HCT116 (cell line): Measurements from ENCODE around the gene ALLC. TPM values are rescaled to one million over a fixed set of nuclear protein-coding genes. Genes with fewer than 3 reads are reported as not detected.

Experiments used
- ATAC-seq: fragments of 200-7000 bp; cut with Tn5 transposase; 2 replicates; pipeline ENCODE4 v1.9.1; 2020; ENCODE audit warnings: mild to moderate bottlenecking, moderate library complexity
- BruUV-seq: library from RNA; stranded (reverse); fragments of 400-500 nt; replicated peaks from 2 replicates; lab custom pipeline; 2021; lab: Mats Ljungman, UMichigan
- CTCF ChIA-PET: fragments of 300-600 bp; sonication (Branson Sonifier 250); formaldehyde crosslinking; loops from one replicate; lab custom pipeline; 2021; ENCODE audit warnings: antibody characterized with exemption; lab: Charles Lee
- POLR2A ChIA-PET: fragments of 300-600, 350-600 bp; sonication (Branson Sonifier 250); formaldehyde crosslinking; loops from one replicate; lab custom pipeline; 2021; ENCODE audit warnings: antibody characterized with exemption; lab: Charles Lee
- RAD21 ChIA-PET, 2 experiments: fragments of 300-600 bp; sonication (Branson Sonifier 250); formaldehyde crosslinking; loops; one replicate each; lab custom pipeline; 2023; ENCODE audit warnings: low total read pairs in 2 of 2; ENCODE audit not compliant: uncharacterized antibody in 2 of 2, unreplicated experiment in 2 of 2, low non-redundant PET in 1 of 2; lab: Charles Lee
- DNase-seq: peaks from one replicate; pipeline ENCODE4 v3.0.0-alpha.2; 2010; ENCODE audit warnings: low read depth, low spot score
- H2AFZ ChIP-seq: fragments of 200-600 bp; shearing (Covaris generic), sonication (generic); 2 replicates; pipeline ENCODE4 v1.6.1; 2017; ENCODE audit warnings: low read depth, mixed run types, mixed read lengths, antibody characterized with exemption, low read length; ENCODE audit not compliant: poor library complexity, severe bottlenecking
- H3K27ac ChIP-seq: 2 replicates; pipeline ENCODE4 v1.5.1; 2012; ENCODE audit warnings: low read depth, low read length
- H3K27me3 ChIP-seq: fragments of 200-600 bp; sonication (generic); 2 replicates; pipeline ENCODE4 v1.6.1; 2016; ENCODE audit warnings: mixed run types, low read length, mixed read lengths; ENCODE audit not compliant: insufficient read depth
- H3K36me3 ChIP-seq, 2 experiments: fragments of 200-500 bp in 1 of 2; fragments of 200-600 bp in 1 of 2; sonication (Bioruptor generic) in 1 of 2; sonication (generic) in 1 of 2; 2 replicates each; pipeline versions ENCODE4 v1.5.1 to v1.6.1; 2014 to 2016; ENCODE audit warnings: low read length in 2 of 2, inconsistent platforms in 1 of 2, mixed read lengths in 1 of 2, mixed run types in 1 of 2; ENCODE audit not compliant: insufficient read depth in 2 of 2, control insufficient read depth in 1 of 2
- H3K4me1 ChIP-seq, 2 experiments: fragments of 200-600 bp in 1 of 2; sonication (generic) in 1 of 2; 2 replicates each; pipeline versions ENCODE4 v1.5.1 to v1.6.1; 2012 to 2017; ENCODE audit warnings: low read length in 2 of 2, inconsistent platforms in 1 of 2, mild to moderate bottlenecking in 1 of 2, mixed read lengths in 1 of 2, mixed run types in 1 of 2, moderate library complexity in 1 of 2; ENCODE audit not compliant: insufficient read depth in 2 of 2, control insufficient read depth in 1 of 2
- H3K4me2 ChIP-seq: fragments of 200-600 bp; sonication (generic); 2 replicates; pipeline ENCODE4 v1.6.1; 2017; ENCODE audit warnings: mixed run types, low read length, mixed read lengths
- H3K4me3 ChIP-seq, 2 experiments: fragments of 200-600 bp in 1 of 2; sonication (generic) in 1 of 2; replicated peaks in 1 of 2; 2 replicates each; pipeline ENCODE4 v1.5.1; 2011 to 2016; ENCODE audit warnings: low read length in 2 of 2, control low read depth in 1 of 2, low read depth in 1 of 2, mild to moderate bottlenecking in 1 of 2, mixed read lengths in 1 of 2, mixed run types in 1 of 2
- H3K79me2 ChIP-seq: fragments of 200-600 bp; sonication (generic); 2 replicates; pipeline ENCODE4 v1.6.1; 2017; ENCODE audit warnings: mild to moderate bottlenecking, mixed run types, low read length, moderate library complexity, mixed read lengths; ENCODE audit not compliant: insufficient read depth
- H3K9ac ChIP-seq: fragments of 200-600 bp; sonication (generic); 2 replicates; pipeline ENCODE4 v1.6.1; 2016; ENCODE audit warnings: low read length, mixed read lengths
- H3K9me2 ChIP-seq: fragments of 200-600 bp; sonication (generic), shearing (Covaris generic); 2 replicates; pipeline ENCODE4 v1.6.1; 2017; ENCODE audit warnings: mixed run types, mild to moderate bottlenecking, moderate library complexity; ENCODE audit not compliant: insufficient read depth
- H3K9me3 ChIP-seq, 2 experiments: fragments of 200-500 bp in 1 of 2; fragments of 200-600 bp in 1 of 2; sonication (Bioruptor generic) in 1 of 2; sonication (generic) in 1 of 2; 2 replicates each; pipeline ENCODE4 v1.6.1; 2014 to 2017; ENCODE audit warnings: low read length in 2 of 2, mixed read lengths in 2 of 2, inconsistent platforms in 1 of 2, low read depth in 1 of 2, mild to moderate bottlenecking in 1 of 2, mixed run types in 1 of 2, moderate library complexity in 1 of 2; ENCODE audit not compliant: control insufficient read depth in 1 of 2, insufficient read depth in 1 of 2
- H4K20me1 ChIP-seq: fragments of 200-600 bp; sonication (generic), shearing (Covaris generic); 2 replicates; pipeline ENCODE4 v1.6.1; 2017; ENCODE audit warnings: mixed run types, mild to moderate bottlenecking, moderate library complexity; ENCODE audit not compliant: insufficient read depth
- ATF3 ChIP-seq: IDR thresholded peaks from 2 replicates; pipeline ENCODE4 v1.6.1; 2012
- CBX3 ChIP-seq: IDR thresholded peaks from 2 replicates; pipeline ENCODE4 v1.6.1; 2012; ENCODE audit warnings: low read depth
- CEBPB ChIP-seq: IDR thresholded peaks from 2 replicates; pipeline ENCODE4 v1.6.1; 2012; ENCODE audit warnings: low read depth
- EGR1 ChIP-seq: IDR thresholded peaks from 2 replicates; pipeline ENCODE4 v1.6.1; 2012; ENCODE audit warnings: low read depth
- EZH2 ChIP-seq: fragments of 200-600 bp; sonication (generic); IDR thresholded peaks from 2 replicates; pipeline ENCODE4 v1.6.1; 2017; ENCODE audit warnings: antibody characterized with exemption, mixed run types
- EZH2phosphoT487 ChIP-seq: fragments of 200-600 bp; IDR thresholded peaks from 2 replicates; pipeline ENCODE4 v1.6.1; 2018; ENCODE audit warnings: antibody characterized with exemption, borderline replicate concordance
- FOSL1 ChIP-seq: IDR thresholded peaks from 2 replicates; pipeline ENCODE4 v1.6.1; 2012; ENCODE audit warnings: low read depth
- POLR2A ChIP-seq: IDR thresholded peaks from 2 replicates; pipeline ENCODE4 v1.7.0; 2011; ENCODE audit warnings: borderline replicate concordance; ENCODE audit not compliant: insufficient read depth, insufficient read length; ENCODE audit errors: extremely low read depth
- POLR2AphosphoS5 ChIP-seq: IDR thresholded peaks from 2 replicates; pipeline ENCODE4 v1.6.1; 2011; ENCODE audit warnings: mild to moderate bottlenecking, low read depth, low read length, moderate library complexity
- RAD21 ChIP-seq: IDR thresholded peaks from 2 replicates; pipeline ENCODE4 v1.6.1; 2012; ENCODE audit warnings: low read depth, mild to moderate bottlenecking
- SP1 ChIP-seq: IDR thresholded peaks from 2 replicates; pipeline ENCODE4 v1.6.1; 2012; ENCODE audit warnings: low read depth
- SRF ChIP-seq: IDR thresholded peaks from 2 replicates; pipeline ENCODE4 v1.6.1; 2012; ENCODE audit warnings: low read depth
- TCF7L2 ChIP-seq: IDR thresholded peaks from 2 replicates; pipeline ENCODE4 v1.7.0; 2011; ENCODE audit warnings: borderline replicate concordance, inconsistent platforms; ENCODE audit not compliant: insufficient read depth, insufficient read length; ENCODE audit errors: extremely low read depth
- YY1 ChIP-seq: IDR thresholded peaks from 2 replicates; pipeline ENCODE4 v1.6.1; 2011; ENCODE audit warnings: low read length, low read depth, moderate library complexity, mild to moderate bottlenecking; ENCODE audit not compliant: insufficient replicate concordance; ENCODE audit errors: extremely low read depth
- ZBTB33 ChIP-seq: IDR thresholded peaks from 2 replicates; pipeline ENCODE4 v1.6.1; 2011; ENCODE audit warnings: mild to moderate bottlenecking, low read length, moderate library complexity; ENCODE audit not compliant: insufficient replicate concordance; ENCODE audit errors: extremely low read depth
- intact Hi-C: fragments of 100-400 bp; cut with micrococcal nuclease; formaldehyde crosslinking; loops from 2 replicates; pipeline ENCODE4 v1.10.0; 2022
- total RNA-seq: library from RNA; stranded (reverse); gene quantifications from one replicate; pipeline ENCODE4 v1.2.1, GENCODE V29; 2021; ENCODE audit not compliant: unreplicated experiment
- TF ChIP-seq, protein P1 (sequence below): IDR thresholded peaks from 2 replicates; pipeline ENCODE4 v1.6.1; 2012; ENCODE audit warnings: low read depth
- TF ChIP-seq, protein P2 (sequence below), 3 experiments: fragments of 200-600 bp in 1 of 3; sonication (generic) in 1 of 3; IDR thresholded peaks in 2 of 3; conservative IDR thresholded peaks in 1 of 3; 2 replicates each; pipeline ENCODE4 v1.5.1; 2012 to 2017; ENCODE audit warnings: low read depth in 2 of 3, low read length in 2 of 3, antibody characterized with exemption in 1 of 3, borderline replicate concordance in 1 of 3, control low read depth in 1 of 3, mild to moderate bottlenecking in 1 of 3, mixed read lengths in 1 of 3, mixed run types in 1 of 3, moderate library complexity in 1 of 3; ENCODE audit not compliant: insufficient read depth in 1 of 3
- TF ChIP-seq, protein P3 (sequence below): IDR thresholded peaks from 2 replicates; pipeline ENCODE4 v1.6.1; 2012

The ALLC gene
- total RNA-seq, 1 experiment from 2014 or later, result not detected

GRCh38 chr2:3672861-3673678 is 15.1 kb downstream of the ALLC start:
- TF ChIP-seq EGR1, result no peak
- TF ChIP-seq SRF, result no peak
- TF ChIP-seq SP1, result no peak
- no peak for TF ChIP-seq ATF3
- TF ChIP-seq, protein P1, sequence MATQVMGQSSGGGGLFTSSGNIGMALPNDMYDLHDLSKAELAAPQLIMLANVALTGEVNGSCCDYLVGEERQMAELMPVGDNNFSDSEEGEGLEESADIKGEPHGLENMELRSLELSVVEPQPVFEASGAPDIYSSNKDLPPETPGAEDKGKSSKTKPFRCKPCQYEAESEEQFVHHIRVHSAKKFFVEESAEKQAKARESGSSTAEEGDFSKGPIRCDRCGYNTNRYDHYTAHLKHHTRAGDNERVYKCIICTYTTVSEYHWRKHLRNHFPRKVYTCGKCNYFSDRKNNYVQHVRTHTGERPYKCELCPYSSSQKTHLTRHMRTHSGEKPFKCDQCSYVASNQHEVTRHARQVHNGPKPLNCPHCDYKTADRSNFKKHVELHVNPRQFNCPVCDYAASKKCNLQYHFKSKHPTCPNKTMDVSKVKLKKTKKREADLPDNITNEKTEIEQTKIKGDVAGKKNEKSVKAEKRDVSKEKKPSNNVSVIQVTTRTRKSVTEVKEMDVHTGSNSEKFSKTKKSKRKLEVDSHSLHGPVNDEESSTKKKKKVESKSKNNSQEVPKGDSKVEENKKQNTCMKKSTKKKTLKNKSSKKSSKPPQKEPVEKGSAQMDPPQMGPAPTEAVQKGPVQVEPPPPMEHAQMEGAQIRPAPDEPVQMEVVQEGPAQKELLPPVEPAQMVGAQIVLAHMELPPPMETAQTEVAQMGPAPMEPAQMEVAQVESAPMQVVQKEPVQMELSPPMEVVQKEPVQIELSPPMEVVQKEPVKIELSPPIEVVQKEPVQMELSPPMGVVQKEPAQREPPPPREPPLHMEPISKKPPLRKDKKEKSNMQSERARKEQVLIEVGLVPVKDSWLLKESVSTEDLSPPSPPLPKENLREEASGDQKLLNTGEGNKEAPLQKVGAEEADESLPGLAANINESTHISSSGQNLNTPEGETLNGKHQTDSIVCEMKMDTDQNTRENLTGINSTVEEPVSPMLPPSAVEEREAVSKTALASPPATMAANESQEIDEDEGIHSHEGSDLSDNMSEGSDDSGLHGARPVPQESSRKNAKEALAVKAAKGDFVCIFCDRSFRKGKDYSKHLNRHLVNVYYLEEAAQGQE, result no peak
- TF ChIP-seq, protein P2, sequence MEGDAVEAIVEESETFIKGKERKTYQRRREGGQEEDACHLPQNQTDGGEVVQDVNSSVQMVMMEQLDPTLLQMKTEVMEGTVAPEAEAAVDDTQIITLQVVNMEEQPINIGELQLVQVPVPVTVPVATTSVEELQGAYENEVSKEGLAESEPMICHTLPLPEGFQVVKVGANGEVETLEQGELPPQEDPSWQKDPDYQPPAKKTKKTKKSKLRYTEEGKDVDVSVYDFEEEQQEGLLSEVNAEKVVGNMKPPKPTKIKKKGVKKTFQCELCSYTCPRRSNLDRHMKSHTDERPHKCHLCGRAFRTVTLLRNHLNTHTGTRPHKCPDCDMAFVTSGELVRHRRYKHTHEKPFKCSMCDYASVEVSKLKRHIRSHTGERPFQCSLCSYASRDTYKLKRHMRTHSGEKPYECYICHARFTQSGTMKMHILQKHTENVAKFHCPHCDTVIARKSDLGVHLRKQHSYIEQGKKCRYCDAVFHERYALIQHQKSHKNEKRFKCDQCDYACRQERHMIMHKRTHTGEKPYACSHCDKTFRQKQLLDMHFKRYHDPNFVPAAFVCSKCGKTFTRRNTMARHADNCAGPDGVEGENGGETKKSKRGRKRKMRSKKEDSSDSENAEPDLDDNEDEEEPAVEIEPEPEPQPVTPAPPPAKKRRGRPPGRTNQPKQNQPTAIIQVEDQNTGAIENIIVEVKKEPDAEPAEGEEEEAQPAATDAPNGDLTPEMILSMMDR (IDR thresholded peaks at IDR 0.05 in 2 of 3, conservative IDR thresholded peaks at IDR 0.05 in 1 of 3; ENCODE audit: borderline replicate concordance in 1 of 3, insufficient read depth in 1 of 3, low read depth in 2 of 3, low read length in 2 of 3), result no peak
- TF ChIP-seq YY1, result no peak
- TF ChIP-seq POLR2AphosphoS5, result no peak
- TF ChIP-seq POLR2A, result no peak
- TF ChIP-seq EZH2, result no peak
- TF ChIP-seq CBX3, result no peak
- TF ChIP-seq TCF7L2, result no peak
- TF ChIP-seq RAD21, result no peak
- no peak for TF ChIP-seq EZH2phosphoT487
- TF ChIP-seq CEBPB, result no peak
- TF ChIP-seq, protein P3, sequence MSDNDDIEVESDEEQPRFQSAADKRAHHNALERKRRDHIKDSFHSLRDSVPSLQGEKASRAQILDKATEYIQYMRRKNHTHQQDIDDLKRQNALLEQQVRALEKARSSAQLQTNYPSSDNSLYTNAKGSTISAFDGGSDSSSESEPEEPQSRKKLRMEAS, result no peak
- no peak for TF ChIP-seq ZBTB33
- TF ChIP-seq FOSL1, result no peak
- ATAC-seq (no peak), DNase-seq (no peak)
- Histone ChIP-seq H3K4me2 (no peak overlapping the region), H3K4me1 (no peaks in the 10 kb centered on the region), H2AFZ (no peak overlapping the region), H3K4me3 (no peak overlapping the region), H3K9ac (no peak overlapping the region), H3K36me3 (no peaks in the 10 kb centered on the region), H3K27ac (no peak overlapping the region), H3K9me2 (no peaks in the 10 kb centered on the region), H3K9me3 (no peaks in the 10 kb centered on the region), H3K27me3 (peaks cover 2% of the 10 kb centered on the region; the same call in 1 of the 2 replicates), H3K79me2 (no peaks in the 10 kb centered on the region), H4K20me1 (no peaks in the 10 kb centered on the region)
- CTCF ChIA-PET, result no interaction called here
- RAD21 ChIA-PET, result no interaction called here
- intact Hi-C loops, result no loop called here
- POLR2A ChIA-PET, result no interaction called here
- no TSS peak for BruUV-seq
